K562 (cell line): ENCODE measurements around the gene HNRNPLL. TPM values are rescaled to one million over a fixed set of nuclear protein-coding genes. Genes with fewer than 3 reads are reported as not detected.

Experiments
- ATAC-seq: fragments of 200-7000 bp; cut with Tn5 transposase; 3 replicates; pipeline ENCODE4 v1.9.1; 2020; ENCODE audit warnings: moderate library complexity
- BruUV-seq: library from RNA; stranded (reverse); fragments of 400-500 nt; replicated peaks from 2 replicates; lab custom pipeline; 2021; lab: Mats Ljungman, UMichigan
- CTCF ChIA-PET: fragments of 300-600 bp; formaldehyde crosslinking; extraction: SDS; loops from one replicate; lab custom pipeline; 2021; ENCODE audit warnings: low intra/inter-chr PET ratio; lab: Yijun Ruan, JAX
- POLR2A ChIA-PET: fragments of 300-600, 350-650 bp; sonication (Branson Sonifier 250); formaldehyde crosslinking; extraction: SDS; loops from one replicate; lab custom pipeline; 2021; ENCODE audit warnings: antibody characterized with exemption, inconsistent platforms; lab: Yijun Ruan, JAX
- DNase-seq, 4 experiments: peaks; one replicate each; pipeline versions ENCODE4 v3.0.0 to v3.0.0-alpha.2; 2011 to 2018; ENCODE audit warnings: low spot score in 3 of 4, mixed read lengths in 3 of 4; ENCODE audit errors: extremely low read depth in 1 of 4
- FAIRE-seq: peaks from 2 replicates; lab custom pipeline; 2011; peaks lifted over from hg19 to GRCh38; lab: Jason Lieb, UNC
- H2AFZ ChIP-seq: 2 replicates; pipeline ENCODE4 v1.6.0; 2011; ENCODE audit warnings: low read depth, low read length, control low read depth, inconsistent platforms
- H3K27ac ChIP-seq: fragments of 200-600 bp; 3 replicates; pipeline ENCODE4 v1.8.0; 2011; ENCODE audit warnings: low read depth, mild to moderate bottlenecking, control low read depth, inconsistent platforms, low read length, moderate library complexity, mixed read lengths; ENCODE audit errors: extremely low read depth
- H3K27me3 ChIP-seq, 2 experiments: fragments of 300-600 bp in 1 of 2; 2 replicates in 1 of 2; 3 replicates in 1 of 2; pipeline versions ENCODE4 v1.6.0 to v1.8.0; 2011; ENCODE audit warnings: inconsistent platforms in 2 of 2, low read length in 2 of 2, mild to moderate bottlenecking in 1 of 2, mixed read lengths in 1 of 2, moderate library complexity in 1 of 2; ENCODE audit not compliant: control insufficient read depth in 2 of 2, insufficient read depth in 2 of 2
- H3K36me3 ChIP-seq: fragments of 300-600 bp; 3 replicates; pipeline ENCODE4 v1.8.0; 2011; ENCODE audit warnings: mild to moderate bottlenecking, low read length, inconsistent platforms; ENCODE audit not compliant: control insufficient read depth, insufficient read depth
- H3K4me1 ChIP-seq, 2 experiments: fragments of 200-600 bp in 1 of 2; replicated peaks in 1 of 2; 2 replicates in 1 of 2; 3 replicates in 1 of 2; pipeline versions ENCODE4 v1.5.1 to v1.8.0; 2011; ENCODE audit warnings: inconsistent platforms in 2 of 2, low read length in 2 of 2, mild to moderate bottlenecking in 1 of 2, mixed read lengths in 1 of 2, moderate library complexity in 1 of 2; ENCODE audit not compliant: control insufficient read depth in 2 of 2, insufficient read depth in 2 of 2
- H3K4me2 ChIP-seq: 2 replicates; pipeline ENCODE4 v1.6.1; 2011; ENCODE audit warnings: low read length, control low read depth, inconsistent platforms, mixed read lengths; ENCODE audit not compliant: insufficient read depth
- H3K4me3 ChIP-seq: fragments of 200-600 bp; sonication (generic), shearing (Covaris generic); 2 replicates; pipeline ENCODE4 v1.5.1; 2016; ENCODE audit warnings: control low read depth, inconsistent platforms
- H3K79me2 ChIP-seq: fragments of 200-600 bp; 3 replicates; pipeline ENCODE4 v1.8.0; 2011; ENCODE audit warnings: low read length, inconsistent platforms; ENCODE audit not compliant: control insufficient read depth, insufficient read depth
- H3K9ac ChIP-seq, 2 experiments: 2 replicates each; pipeline versions ENCODE4 v1.6.0 to v1.6.1; 2011; ENCODE audit warnings: low read depth in 2 of 2, low read length in 2 of 2, control low read depth in 1 of 2, inconsistent platforms in 1 of 2, mild to moderate bottlenecking in 1 of 2, mixed read lengths in 1 of 2; ENCODE audit not compliant: insufficient read depth in 1 of 2
- H3K9me1 ChIP-seq: one replicate; pipeline ENCODE4 v1.6.0; 2011; ENCODE audit warnings: inconsistent platforms, mild to moderate bottlenecking, low read length, moderate library complexity; ENCODE audit not compliant: control insufficient read depth, insufficient read depth
- H3K9me3 ChIP-seq: replicated peaks from 2 replicates; pipeline ENCODE4 v1.5.1; 2011; ENCODE audit warnings: low read depth, low read length, inconsistent platforms; ENCODE audit not compliant: control insufficient read depth, insufficient read depth
- H4K20me1 ChIP-seq: replicated peaks from 2 replicates; pipeline ENCODE4 v1.6.1; 2011; ENCODE audit warnings: low read length, inconsistent platforms, mixed read lengths; ENCODE audit not compliant: control insufficient read depth, insufficient read depth
- HMGXB4 ChIP-seq: sonication (generic); formaldehyde crosslinking; IDR thresholded peaks from 2 replicates; pipeline ENCODE4 v1.8.1; 2023; ENCODE audit warnings: mild to moderate bottlenecking, missing genetic modification reagents
- NR1H2 ChIP-seq: sonication (generic); formaldehyde crosslinking; IDR thresholded peaks from 2 replicates; pipeline ENCODE4 v1.4.0; 2020; ENCODE audit warnings: mild to moderate bottlenecking, missing genetic modification reagents
- RB1 ChIP-seq: fragments of 450-650 bp; IDR thresholded peaks from 2 replicates; pipeline ENCODE4 v1.6.1; 2017; ENCODE audit warnings: low read depth, mild to moderate bottlenecking
- RHOXF2B ChIP-seq: fragments of 250-450 bp; sonication (Bioruptor Pico); conservative IDR thresholded peaks from 2 replicates; pipeline ENCODE4 v1.5.1; 2021
- WGBS: fragments of 100-300 bp; shearing (Covaris generic); methylation state at CpG from one replicate; pipeline ENCODE4 v1.1.6; 2016; ENCODE audit warnings: low coverage, mixed read lengths; ENCODE audit not compliant: insufficient coverage; ENCODE audit errors: missing lambda C conversion rate; 5-methylcytosine and 5-hydroxymethylcytosine counted together
- in situ Hi-C: fragments of 300-500 bp; cut with MboI; formaldehyde crosslinking; loops from 4 replicates; pipeline ENCODE4 v1.15.0; 2018; ENCODE audit warnings: inconsistent platforms, mixed read lengths
- intact Hi-C: fragments of 100-400 bp; cut with micrococcal nuclease; formaldehyde crosslinking; loops from 2 replicates; pipeline ENCODE4 v1.14.2; 2022
- polyA plus RNA-seq, 8 experiments: library from polyadenylated mRNA; depleted of rRNA in 4 of 8; stranded (reverse) in 5 of 8; unstranded in 3 of 8; fragments of >200 nt; fragmentation: Nextera tagmentation in 2 of 8; fragmentation: Illumina TruSeq in 1 of 8; extraction: Ambion mirVana in 2 of 8; extraction: Trizol in 1 of 8; gene quantifications; 2 replicates each; pipeline versions ENCODE4 v1.2.1 to v1.2.3, GENCODE V29; 2011 to 2014; ENCODE audit warnings: inconsistent platforms in 1 of 8, missing spikeins in 1 of 8
- total RNA-seq, 7 experiments: library from RNA; depleted of rRNA in 6 of 7; stranded (reverse); fragments of >200 nt in 6 of 7; fragmentation: Illumina TruSeq in 2 of 7; extraction: Trizol in 2 of 7; gene quantifications; 2 replicates each; pipeline versions ENCODE4 v1.2.1 to v1.2.3, GENCODE V29; 2011 to 2021; ENCODE audit warnings: low replicate concordance in 1 of 7

Gene HNRNPLL
- total and polyA plus RNA-seq, 9 of the 15 experiments (the other 6 are each of a cell fraction or from before 2014, with no cell fraction given), result 19.8 to 135 (median 57.8) TPM

GRCh38 chr2:38635139-38635538 is 32.4 kb upstream of the HNRNPLL start:
- Histone ChIP-seq H3K36me3 (no peaks in the 10 kb centered on the region), H3K4me3 (no peak overlapping the region), H3K9me3 (no peaks in the 10 kb centered on the region), H3K9ac (no peak overlapping the region), H3K4me1 (peaks cover 0 to 5% of the 10 kb centered on the region in 2 experiments; a peak in 2 of 5 replicates), H3K27me3 (no peaks in the 10 kb centered on the region), H3K4me2 (no peak overlapping the region), H3K79me2 (no peaks in the 10 kb centered on the region), H3K9me1 (no peaks in the 10 kb centered on the region), H4K20me1 (no peaks in the 10 kb centered on the region), H3K27ac (no peak overlapping the region), H2AFZ (no peak overlapping the region; the same call in 1 of the 2 replicates)
- CTCF ChIA-PET, result no interaction called here
- POLR2A ChIA-PET, result interaction anchor here (1.5 kb wide), 1 partner anchor 9 kb away, joined by 5 read pairs; no protein-coding TSS in a partner anchor
- BruUV-seq, result no TSS peak
- in situ Hi-C loops, result no loop called here
- 72% methylated on average over 4 of the region's 4 CpGs for WGBS
- TF ChIP-seq RHOXF2B (CRISPR knock-in tag) (no peak), NR1H2 (CRISPR knock-in tag) (no peak), HMGXB4 (no peak), RB1 (no peak)
- intact Hi-C loops, result no loop called here
- DNase-seq (no peak), FAIRE-seq (no peak), ATAC-seq (peak; percentile 13; the same call in 2 of the 3 replicates)
